Fibroblast of skin of left biceps (primary cell): ENCODE measurements around the gene AURKAIP1.
A peak's percentile ranks its signal among the peaks of the same experiment; 100 is the strongest.
"Not testable (repeated sequence)": the region's sequence is repeated elsewhere in the genome, so short reads cannot be mapped to it uniquely, and the experiment has no call there.

ENCODE experiments used
- DNase-seq, 2 experiments: peaks; one replicate each; pipeline ENCODE4 v3.0.0-alpha.2; 2013; ENCODE audit warnings: low read depth in 2 of 2

AURKAIP1 gene

DNA sequence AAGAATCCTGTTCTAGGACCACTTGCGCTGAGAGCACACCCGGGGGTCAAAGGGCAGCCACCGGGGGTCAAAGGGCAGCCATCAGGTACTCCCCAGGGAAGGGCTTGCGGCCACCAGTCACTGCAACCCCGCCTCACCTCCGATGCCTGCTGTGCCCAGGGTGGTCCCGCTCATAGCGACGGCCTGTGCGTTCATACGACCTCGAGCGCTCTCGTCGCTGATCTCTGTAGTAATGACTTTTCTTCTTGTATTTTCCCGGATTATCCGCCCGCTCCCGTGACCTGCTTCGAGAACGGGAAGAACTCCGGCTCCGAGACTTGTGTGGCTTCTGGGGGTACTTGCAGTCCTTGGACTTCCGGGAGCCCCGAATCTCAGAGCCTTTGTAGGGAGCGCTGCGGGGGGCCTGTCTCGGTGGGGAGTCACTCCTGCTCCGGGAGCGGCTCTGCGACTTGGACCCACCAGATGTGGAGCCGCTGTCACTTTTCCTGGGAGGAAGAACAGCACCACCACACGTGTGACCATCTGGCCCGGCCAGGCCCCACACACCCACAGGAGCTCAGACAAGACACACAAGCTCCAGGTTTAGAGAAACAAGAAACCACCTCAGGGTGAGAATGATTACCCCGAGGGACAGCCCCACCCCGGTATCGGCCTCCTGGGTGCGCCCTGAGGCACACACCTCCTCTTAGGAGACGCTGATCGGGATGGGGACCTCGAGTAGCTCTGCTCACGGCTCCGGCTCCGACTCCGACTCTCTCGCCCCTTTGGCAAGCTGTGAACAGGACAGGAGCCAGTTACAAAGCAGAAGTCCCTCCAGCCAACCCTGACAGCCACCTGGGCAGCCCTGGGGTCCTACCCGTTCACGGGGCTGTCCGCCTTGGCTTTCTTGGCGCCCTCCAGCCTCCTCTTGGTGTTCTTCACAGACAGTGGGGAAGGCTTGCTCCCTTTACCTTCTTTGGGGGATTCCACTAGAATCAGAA is 12.4 kb upstream of the AURKAIP1 start:
- no peak for DNase-seq

DNA sequence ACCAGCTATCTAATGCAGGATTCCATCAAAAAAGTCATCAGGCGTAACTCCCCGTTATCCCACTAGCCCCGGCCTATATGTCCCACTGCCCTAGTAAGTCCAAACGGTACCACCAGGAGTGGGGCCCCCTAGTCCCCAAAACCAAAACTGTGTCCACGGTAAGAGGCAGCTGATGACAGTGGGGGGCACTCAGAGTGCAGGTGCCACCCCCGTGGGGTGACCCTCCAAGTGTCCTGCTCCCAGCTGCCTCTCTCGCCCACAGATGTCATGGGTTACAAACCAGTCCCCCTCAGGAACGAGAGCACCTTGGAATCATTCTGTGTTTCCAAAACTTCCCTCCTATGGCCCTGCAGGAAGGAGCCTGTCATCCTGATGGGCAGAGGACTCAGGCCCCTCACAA is 10.9 kb upstream of the AURKAIP1 start:
- no peak for DNase-seq

DNA sequence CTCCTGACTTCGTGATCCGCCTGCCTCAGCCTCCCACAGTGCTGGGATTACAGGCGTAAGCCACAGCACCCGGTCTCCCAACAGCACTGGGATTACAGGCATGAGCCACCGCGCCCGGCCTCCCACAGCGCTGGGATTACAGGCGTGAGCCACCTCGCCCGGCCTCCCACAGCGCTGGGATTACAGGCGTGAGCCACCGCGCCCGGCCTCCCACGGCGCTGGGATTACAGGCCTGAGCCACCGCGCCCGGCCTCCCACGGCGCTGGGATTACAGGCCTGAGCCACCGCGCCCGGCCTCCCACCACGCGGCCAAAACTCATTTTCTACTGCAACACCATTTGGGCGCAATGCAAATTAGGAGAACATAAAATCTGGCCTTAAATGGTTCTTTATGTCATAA is 10.3 kb upstream of the AURKAIP1 start:
- not testable (repeated sequence) for DNase-seq

DNA sequence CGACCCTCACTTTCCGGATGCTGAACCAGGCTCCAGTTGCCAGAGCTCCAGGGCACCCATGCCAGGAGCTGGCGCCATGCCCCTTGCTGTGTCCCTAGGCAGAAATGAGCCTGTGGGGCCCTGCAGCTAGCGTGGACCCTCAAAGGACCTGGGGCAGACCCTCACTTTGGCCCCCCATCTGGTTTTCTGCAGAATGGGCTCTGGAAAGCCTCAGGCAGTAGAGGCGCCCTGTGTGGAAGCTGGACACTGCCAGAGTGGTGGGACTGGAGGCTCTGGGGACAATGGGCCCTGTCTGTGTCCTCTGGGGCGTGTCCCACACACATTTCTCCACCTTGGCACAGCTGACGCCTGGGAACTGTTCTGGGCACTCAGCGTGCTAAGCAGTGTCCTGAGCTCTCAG is 6.3 kb upstream of the AURKAIP1 start:
- no peak for DNase-seq

DNA sequence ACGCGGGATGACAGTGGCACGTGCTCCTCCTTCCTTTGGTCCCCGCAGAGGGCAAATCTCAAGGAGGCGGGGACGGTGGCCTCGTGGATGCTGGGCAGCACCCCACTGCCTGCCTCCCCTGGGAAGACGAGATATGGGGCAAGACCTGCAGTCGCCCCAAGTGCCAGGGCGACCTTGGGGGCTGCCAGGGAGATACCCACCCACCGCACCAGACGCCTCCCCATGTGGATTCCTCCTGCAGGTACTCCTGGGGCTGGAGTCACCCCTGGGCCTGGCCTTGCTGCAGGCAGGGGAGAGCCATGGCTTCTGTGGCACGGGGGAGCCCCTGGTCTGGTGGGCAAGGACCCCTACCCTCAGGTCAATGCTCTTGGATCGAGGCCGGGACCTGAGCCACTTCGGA is 5.9 kb upstream of the AURKAIP1 start:
- DNase-seq, result no peak

DNA sequence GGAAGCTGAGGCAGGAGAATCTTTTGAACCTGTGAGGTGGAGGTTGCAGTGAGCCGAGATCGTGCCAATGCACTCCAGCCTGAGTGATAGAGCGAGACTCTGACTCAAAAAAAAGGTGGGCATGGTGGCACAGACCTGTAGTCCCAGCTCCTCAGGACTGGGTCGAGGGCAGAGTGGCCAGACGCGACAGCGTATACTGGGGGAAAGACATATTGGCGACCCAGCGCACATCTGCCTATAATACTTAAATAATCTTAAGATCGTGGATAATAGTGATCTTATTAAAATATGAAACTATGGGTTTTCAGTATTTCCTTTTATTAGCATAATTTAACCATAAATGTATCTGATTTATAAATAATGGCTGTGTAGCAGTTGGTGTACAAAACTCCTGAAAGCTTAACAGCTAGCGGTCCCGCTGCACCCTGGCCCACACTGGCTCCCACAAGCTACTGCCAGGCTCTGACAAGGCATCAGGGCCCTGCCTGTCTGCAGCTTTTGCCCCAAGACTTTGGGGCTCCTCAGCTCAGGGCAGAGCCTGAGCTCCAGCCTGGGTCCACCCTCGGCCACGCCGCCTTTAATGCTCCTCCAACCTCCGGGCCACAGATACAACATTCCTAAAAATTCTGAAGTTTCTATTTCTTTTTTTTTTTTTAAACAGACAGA is 2.7 kb upstream of the AURKAIP1 start:
- DNase-seq, result no peak

DNA sequence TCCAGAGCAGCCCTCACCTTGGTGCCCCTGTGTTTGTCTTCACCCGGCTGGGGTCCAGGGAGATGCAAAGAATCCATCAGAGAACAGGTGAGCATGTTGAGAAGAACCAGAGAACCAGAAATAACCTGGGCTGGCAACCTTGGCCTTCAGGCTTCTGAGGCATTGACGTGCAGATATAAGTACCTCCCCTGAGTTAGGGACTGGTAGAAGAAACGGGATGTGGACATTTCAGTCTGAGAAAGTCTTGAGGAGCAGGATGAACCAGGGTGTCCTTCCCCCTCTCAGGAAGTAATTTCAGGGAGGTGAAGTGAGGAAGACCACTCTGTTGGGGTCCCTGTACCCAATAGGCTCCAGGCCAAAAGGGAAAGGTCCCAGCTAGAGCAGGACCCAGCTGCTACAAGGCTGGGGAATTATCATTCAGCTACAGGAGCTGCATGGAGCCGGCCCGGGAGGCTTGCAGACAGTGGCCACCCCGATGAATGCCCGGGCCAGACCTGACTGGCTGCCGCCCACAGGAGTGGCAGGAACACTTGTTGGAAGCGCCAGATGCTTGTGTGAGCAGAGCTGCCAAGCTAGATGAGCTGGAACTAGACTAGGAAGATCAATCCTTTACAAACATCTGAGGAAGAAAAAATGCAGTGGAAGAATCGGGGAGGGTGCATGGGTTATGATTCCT is 1.7 kb upstream of the AURKAIP1 start:
- no peak for DNase-seq

DNA sequence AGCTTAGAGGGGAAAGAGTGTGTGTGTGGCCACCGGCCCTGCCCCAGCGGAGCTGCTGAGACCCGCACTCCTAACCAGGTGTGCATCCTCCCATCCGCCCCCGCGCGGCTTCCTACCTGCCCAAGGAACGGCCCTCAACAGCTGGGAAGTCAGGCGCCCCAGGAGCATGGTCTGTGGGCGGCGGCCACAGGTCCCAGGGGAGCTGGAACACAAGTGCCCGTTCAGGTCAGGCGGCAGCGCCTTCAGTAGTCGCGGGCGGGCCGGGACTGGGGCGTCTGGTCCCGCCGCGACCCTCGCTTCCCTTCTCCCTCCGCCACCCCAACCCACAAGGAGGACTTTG is 448 bp downstream of the AURKAIP1 start:
- no peak for DNase-seq

DNA sequence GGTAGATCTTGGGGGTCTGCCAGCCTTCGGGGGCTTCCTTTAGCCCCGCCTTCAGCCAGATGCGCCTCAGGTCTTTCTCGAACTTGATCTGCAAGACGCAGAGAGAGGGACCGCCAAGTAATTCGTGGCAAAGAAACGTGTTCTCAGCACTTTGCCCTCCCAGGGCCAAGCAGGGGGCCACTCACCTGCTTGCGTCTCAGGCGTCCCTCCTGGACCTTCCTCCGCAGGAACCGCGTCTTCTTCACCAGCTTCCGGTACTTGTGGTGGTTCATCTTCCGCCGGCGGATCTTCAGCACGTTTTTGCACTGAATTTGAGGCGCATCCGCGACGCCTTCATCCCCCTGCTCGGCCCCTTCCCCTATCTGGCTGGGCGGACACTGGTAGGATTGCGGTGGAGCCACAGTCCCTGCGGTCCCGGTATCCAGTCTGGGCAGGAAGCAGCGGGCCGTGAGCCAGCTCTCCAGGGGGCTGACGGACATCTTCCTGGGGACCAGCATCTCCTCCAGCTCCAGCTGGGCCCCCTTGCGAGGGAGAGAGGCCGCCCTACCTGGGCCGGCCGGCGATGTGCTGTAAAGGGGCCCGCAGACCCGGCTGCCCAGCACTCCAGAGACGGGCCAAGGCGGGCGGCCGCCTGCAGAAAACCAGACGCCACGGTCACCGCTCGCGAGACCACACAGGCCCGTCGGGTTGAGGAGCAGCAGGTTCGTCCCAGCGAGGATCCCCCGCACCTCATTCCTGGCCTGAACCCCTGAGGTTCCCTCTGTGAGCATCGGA is 1.0 kb downstream of the AURKAIP1 start:
- DNase-seq, result no peak

DNA sequence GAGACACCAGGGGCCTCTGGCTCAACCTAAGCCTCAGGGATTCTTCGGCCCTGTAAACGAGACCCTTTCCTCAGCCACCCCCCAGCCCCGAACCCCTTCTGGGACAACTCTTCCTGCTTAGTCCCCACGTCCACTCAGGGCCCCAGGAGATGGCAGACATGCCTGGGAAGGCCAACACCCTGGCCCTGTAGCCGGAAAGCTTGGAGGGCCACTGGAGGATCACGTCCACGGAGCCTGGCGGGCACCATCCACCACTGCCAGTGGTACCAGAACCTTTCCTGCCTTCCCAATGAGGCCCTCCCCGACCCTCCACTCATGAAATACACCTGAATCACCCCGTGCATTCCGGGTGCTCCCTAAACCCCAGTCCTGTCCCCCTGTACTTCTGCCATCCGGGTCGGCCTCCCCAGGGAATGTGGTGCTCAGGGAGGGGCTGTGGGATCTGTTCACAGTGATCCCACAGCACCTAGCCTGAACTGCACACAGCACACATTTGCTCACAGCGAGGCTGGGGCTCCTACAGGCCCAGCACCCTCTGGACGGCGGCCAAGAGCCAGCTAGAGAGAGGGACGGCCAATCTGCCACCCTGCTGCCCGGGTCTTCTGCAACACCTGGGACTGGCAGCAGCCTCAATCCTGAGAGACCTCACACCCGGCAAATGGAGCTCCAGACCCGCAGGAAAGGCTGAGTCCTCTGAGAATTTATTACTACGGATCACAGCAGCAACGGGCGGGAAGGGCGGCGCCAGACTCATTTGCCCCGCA is 1.8 kb downstream of the AURKAIP1 start:
- no peak for DNase-seq

DNA sequence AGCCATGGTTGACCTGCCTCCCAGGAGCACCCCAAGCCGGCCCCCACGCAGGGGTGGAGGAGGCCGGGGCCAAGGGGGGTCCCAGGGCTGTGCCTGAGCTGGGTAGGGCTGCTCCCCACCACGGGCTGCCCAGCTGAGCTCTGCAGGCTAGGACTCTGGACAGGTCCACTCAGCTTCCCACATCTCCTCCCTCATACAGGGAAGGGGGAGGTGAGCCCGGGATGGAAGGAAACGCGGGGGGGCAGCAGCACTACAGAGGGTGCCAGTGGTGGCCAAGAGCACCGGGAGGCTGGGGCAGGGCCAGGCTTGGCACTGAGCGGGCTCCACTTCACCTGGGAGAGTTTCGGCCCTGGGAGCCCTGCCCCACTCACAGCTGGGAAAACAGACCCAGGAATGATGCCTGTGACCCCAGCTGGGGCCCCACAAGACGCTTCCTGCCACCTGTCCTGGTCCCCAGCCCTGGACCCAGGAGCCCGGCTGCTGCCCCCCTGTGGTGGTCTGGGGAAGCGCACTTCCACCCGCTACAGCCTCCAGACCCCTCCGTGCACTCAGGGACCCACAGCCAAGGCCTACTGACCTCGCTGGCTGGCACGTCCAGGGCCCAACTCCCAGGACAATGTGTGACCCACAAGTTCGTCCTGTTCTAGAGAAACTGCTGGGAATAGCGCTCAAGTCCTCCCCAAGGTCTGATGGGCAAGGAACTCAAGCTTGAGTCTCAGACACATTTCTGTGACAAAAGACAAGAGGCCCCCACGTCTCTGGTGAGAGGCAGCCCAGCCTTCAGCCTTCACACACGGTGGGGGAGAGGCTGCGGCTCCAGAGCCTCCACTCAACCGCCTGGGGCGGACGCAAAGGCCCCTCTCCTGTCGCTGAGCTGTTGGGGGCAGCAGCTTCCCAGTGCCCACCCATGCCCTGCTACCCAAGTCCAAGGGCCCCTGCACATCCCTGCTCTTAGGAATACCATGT is 3.0 kb downstream of the AURKAIP1 start:
- DNase-seq, result no peak

DNA sequence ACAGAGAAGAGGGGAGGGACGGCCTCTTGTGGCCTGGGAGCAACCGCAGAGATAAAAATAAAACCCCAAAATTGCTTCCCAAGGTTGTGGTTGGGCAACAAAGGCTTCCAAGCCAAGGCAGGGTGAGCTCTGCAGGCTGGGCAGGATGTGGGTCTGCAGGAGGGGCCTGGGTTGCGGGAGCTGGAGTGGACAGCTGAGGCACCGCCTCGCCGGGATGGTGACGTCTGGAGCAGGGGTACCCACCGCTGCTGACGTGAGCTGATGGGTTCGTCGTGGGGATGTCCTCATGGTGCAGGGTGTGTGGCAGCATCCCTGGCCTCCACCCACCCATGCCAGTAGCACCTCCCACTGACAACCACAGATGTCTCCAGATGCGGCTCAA is 3.7 kb downstream of the AURKAIP1 start:
- no peak for DNase-seq

DNA sequence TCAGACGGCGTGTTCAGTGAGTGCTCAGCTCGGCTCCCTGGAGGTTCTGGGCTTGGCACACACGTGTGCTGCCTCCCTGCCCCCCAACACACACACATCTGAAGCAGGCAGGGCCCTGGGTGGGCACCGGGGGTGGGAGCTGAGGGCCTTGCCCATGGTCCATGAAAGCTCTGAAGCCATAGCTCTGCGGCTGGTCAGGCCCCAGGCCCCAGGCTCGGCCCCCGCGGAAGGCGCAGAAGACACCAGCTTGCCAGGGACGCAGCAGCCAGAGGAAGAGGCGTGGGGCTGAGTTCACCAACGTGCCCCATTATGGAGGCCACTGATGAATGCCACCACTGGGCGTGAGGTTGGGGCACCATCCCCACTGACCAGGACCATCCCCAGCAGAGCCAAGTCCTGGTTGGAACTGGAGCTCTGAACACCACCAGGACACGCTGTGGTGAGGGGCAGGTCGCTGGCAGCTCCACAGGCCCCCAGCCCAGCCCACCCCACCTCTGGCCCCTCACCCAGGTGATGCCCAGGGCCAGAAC is 4.2 kb downstream of the AURKAIP1 start:
- DNase-seq, result no peak

DNA sequence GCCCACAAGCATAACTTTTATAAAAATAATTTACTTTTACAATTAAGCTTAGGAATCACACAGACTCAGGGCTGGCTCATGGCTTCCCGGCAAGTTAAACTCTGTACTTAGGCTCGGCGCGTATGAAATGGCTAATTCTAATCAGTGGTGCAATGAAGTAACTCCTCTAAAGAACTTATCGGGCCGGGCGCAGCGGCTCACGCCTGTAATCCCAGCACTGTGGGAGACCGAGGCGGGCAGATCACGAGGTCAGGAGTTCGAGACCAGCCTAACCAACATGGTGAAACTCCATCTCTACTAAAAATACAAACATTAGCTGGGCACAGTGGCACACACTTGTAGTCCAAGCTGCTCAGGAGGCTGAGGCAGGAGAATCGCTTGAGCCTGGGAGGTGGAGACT is 4.9 kb downstream of the AURKAIP1 start:
- DNase-seq, result not testable (repeated sequence)

DNA sequence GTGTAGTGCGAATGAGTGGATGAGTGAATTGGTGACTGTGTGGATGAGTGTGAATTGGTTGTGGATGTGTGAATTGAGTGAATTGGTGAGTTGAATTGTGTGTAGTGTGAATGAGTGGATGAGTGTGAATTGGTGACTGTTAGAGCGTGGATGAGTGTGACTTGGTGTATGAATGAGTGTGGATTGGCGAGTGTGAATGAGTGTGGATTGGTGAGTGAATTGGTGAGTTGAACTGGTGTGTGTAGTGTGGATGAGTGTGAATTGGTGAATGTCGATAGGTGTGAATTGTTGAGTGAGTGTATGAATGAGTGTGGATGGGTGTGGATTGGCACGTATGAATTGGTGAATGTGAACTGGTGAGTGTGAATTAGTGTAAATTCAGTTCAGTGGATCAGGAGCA is 7.7 kb downstream of the AURKAIP1 start:
- no peak for DNase-seq

DNA sequence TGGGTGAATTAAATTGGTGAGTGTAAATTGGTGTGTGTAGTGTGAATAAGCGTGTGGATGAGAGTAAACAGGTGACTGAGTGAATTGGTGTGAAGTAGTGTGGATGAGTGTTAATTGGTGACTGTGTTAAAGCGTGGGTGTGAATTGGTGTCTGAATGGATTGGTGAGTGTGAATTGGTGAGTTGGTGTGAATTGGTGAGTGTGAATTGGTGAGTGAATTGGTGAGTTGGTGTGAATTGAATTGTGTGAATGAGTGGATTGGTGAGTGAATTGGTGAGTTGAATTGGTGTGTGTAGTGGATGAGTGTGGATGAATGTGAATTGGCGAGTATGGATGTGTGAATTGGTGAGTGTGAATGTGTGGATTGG is 8.3 kb downstream of the AURKAIP1 start:
- no peak for DNase-seq

DNA sequence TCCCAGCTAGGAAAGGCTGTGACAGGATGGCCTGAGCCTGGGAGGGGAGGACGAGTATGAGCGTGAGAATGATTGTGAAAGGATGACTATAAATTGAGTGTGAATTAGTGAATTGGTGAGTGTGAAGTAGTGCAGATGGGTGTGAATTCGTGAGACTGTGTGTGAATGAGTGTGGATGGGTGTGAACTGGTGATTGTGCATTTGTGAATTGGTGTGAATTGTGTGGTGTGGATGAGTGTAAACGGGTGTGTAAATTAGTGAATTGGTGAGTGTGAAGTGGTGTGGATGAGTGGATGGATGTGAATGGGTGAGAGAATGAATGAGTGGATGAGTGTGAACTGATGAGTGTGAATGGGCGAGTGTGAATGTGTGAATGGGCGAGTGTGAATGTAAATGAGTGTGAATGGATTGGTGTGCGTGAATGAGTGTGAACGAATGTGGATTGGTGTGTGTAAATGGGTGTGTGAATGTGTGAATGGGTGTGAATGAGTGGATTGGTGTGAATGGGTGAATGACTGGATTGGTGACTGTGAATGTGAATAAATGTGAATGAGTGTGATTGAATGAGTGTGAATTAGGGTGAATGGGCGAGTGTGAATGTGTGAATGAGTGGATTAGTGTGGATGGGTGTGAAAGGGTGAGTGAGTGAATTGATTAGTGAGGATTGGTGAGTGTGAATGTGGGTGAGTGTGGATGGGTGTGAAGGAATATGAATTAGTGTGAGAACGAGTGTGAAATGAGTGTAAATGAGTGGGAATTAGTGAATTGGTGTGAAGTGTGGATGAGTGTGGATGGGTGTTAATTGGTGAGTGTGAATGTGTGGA is 8.9 kb downstream of the AURKAIP1 start:
- DNase-seq, result no peak

DNA sequence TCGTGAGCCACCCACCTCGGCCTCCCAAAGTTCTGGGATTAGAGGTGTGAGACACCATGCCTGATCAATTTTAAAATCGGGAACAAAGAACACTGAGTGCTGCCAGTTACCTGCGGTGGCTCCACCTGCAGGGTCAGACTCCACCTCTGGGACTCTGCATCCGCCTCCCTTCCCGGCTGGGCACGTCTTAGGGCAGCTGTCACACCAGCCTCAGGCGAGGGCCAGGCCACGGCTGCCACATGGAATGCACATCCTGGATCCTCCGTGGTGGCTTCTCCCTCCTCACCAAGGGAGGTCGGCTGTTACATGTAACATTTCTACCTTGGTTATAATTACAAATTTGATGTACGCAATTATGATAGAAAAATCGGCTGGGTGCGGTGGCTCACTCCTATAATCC is 10.7 kb downstream of the AURKAIP1 start:
- no peak for DNase-seq

DNA sequence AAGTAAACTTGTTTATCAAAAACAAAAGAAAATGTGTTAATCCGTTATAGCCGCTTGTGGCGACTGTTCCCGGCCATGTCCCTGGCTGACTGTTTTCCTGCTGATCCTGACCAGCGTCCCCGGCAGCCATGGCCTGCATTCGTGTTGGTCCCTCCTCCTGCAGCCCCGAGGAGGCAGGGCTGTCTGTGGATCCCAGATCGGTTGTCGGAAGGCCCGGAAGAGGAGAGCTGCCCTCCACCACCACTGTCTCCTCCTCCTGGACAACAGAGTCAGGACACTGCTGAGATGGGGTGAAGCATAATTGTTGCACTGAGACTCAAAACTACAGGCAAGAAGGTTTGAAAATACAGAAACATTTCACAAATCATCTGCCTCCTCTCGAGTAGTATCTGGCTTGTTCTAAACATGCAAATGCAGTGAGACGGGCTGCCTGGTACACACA is 13.0 kb downstream of the AURKAIP1 start:
- DNase-seq, result peak; percentile 38 to 50
